ENCODE measurements around the gene TESMIN. TPM values are rescaled to one million over a fixed set of nuclear protein-coding genes. Genes with fewer than 3 reads are reported as not detected.

The TESMIN gene
- total RNA-seq, 1 experiment from 2014 or later, result 9.7 TPM

GRCh38 chr11:68774194-68774585, 22.9 kb upstream of the TESMIN start:
- no peak overlapping the region for H3K4me3 Mint-ChIP-seq (ENCODE audit: unreplicated experiment)
- H3K4me1 Mint-ChIP-seq (ENCODE audit: insufficient read depth, unreplicated experiment), result no peaks in the 10 kb centered on the region
- H3K36me3 Mint-ChIP-seq (ENCODE audit: insufficient read depth, unreplicated experiment), result peaks cover 87% of the 10 kb centered on the region
- CTCF ChIA-PET, result interaction anchor here (0.6 to 0.7 kb wide), 2 partner anchors 18 to 42 kb away, joined by 3 to 4 read pairs; no protein-coding TSS in a partner anchor
- POLR2A ChIA-PET, result no interaction called here
- no peak for TF ChIP-seq CTCF (IDR thresholded peaks at IDR 0.05; ENCODE audit: unreplicated experiment)
- H3K27me3 Mint-ChIP-seq (ENCODE audit: insufficient read depth, unreplicated experiment), result no peaks in the 10 kb centered on the region
- no peaks in the 10 kb centered on the region for H3K9me3 Mint-ChIP-seq (ENCODE audit: unreplicated experiment)
- BruUV-seq (replicated peaks), result no TSS peak
- no peak for DNase-seq (ENCODE audit: unreplicated experiment)
- intact Hi-C loops (cut with micrococcal nuclease), result no loop called here
- H3K27ac Mint-ChIP-seq (ENCODE audit: low read depth, unreplicated experiment), result no peak overlapping the region

GRCh38 chr11:68773521-68774193, 22.3 kb upstream of the TESMIN start:
- Mint-ChIP-seq H3K4me1 (ENCODE audit: insufficient read depth, unreplicated experiment) (no peaks in the 10 kb centered on the region), H3K27ac (ENCODE audit: low read depth, unreplicated experiment) (no peak overlapping the region), H3K36me3 (ENCODE audit: insufficient read depth, unreplicated experiment) (peaks cover 87% of the 10 kb centered on the region), H3K4me3 (ENCODE audit: unreplicated experiment) (no peak overlapping the region), H3K9me3 (ENCODE audit: unreplicated experiment) (no peaks in the 10 kb centered on the region), H3K27me3 (ENCODE audit: insufficient read depth, unreplicated experiment) (no peaks in the 10 kb centered on the region)
- DNase-seq (ENCODE audit: unreplicated experiment), result no peak
- CTCF ChIA-PET, result interaction anchor here (0.6 kb wide), 1 partner anchor 19 kb away, joined by 4 read pairs; no protein-coding TSS in a partner anchor
- no peak for TF ChIP-seq CTCF (IDR thresholded peaks at IDR 0.05; ENCODE audit: unreplicated experiment)
- intact Hi-C loops (cut with micrococcal nuclease), result no loop called here
- no TSS peak for BruUV-seq (replicated peaks)
- POLR2A ChIA-PET, result no interaction called here

GRCh38 chr11:68772936-68773335, 21.6 kb upstream of the TESMIN start:
- BruUV-seq (replicated peaks), result no TSS peak
- Mint-ChIP-seq H3K27ac (ENCODE audit: low read depth, unreplicated experiment) (no peak overlapping the region), H3K36me3 (ENCODE audit: insufficient read depth, unreplicated experiment) (peaks cover 87% of the 10 kb centered on the region), H3K9me3 (ENCODE audit: unreplicated experiment) (no peaks in the 10 kb centered on the region), H3K4me1 (ENCODE audit: insufficient read depth, unreplicated experiment) (no peaks in the 10 kb centered on the region), H3K27me3 (ENCODE audit: insufficient read depth, unreplicated experiment) (no peaks in the 10 kb centered on the region), H3K4me3 (ENCODE audit: unreplicated experiment) (no peak overlapping the region)
- no peak for DNase-seq (ENCODE audit: unreplicated experiment)
- TF ChIP-seq CTCF (IDR thresholded peaks at IDR 0.05; ENCODE audit: unreplicated experiment), result no peak
- ChIA-PET CTCF (interaction anchor here (0.9 to 1.1 kb wide), 2 partner anchors 13 to 26 kb away, joined by 3 to 4 read pairs; no protein-coding TSS in a partner anchor), POLR2A (no interaction called here)
- intact Hi-C loops (cut with micrococcal nuclease), result no loop called here

- CTCF ChIA-PET, result interaction anchor here (0.6 kb wide), 1 partner anchor 179 kb away, joined by 3 read pairs; no protein-coding TSS in a partner anchor
Measured at GRCh38 chr11:68770781-68771180, 19.5 kb upstream of the TESMIN start.

More at GRCh38 chr11:68770781-68771180, 19.5 kb upstream of the TESMIN start:
- Mint-ChIP-seq H3K27ac (ENCODE audit: low read depth, unreplicated experiment) (no peak overlapping the region), H3K36me3 (ENCODE audit: insufficient read depth, unreplicated experiment) (peaks cover 70% of the 10 kb centered on the region), H3K4me1 (ENCODE audit: insufficient read depth, unreplicated experiment) (no peaks in the 10 kb centered on the region), H3K9me3 (ENCODE audit: unreplicated experiment) (no peaks in the 10 kb centered on the region), H3K27me3 (ENCODE audit: insufficient read depth, unreplicated experiment) (no peaks in the 10 kb centered on the region), H3K4me3 (ENCODE audit: unreplicated experiment) (no peak overlapping the region)
- intact Hi-C loops (cut with micrococcal nuclease), result no loop called here
- POLR2A ChIA-PET, result no interaction called here
- no peak for TF ChIP-seq CTCF (IDR thresholded peaks at IDR 0.05; ENCODE audit: unreplicated experiment)
- no TSS peak for BruUV-seq (replicated peaks)
- no peak for DNase-seq (ENCODE audit: unreplicated experiment)
